Head of caudate nucleus (tissue), 42 donors: ENCODE measurements around the gene ZNF76.
"Not testable (repeated sequence)": the region's sequence is repeated elsewhere in the genome, so short reads cannot be mapped to it uniquely, and the experiment has no call there.

Experiments
- DNase-seq, 42 donors: peaks; one replicate each; pipeline versions ENCODE4 v3.0.0 to v3.0.0-alpha.2; 2020 to 2021; ENCODE audit warnings: mixed read lengths in 7 of 42
- intact Hi-C: fragments of 100-400 bp; cut with DNase I; formaldehyde crosslinking; loops from one replicate; pipeline ENCODE4 v1.15.0; 2022

Gene ZNF76

GRCh38 chr6:35294308-35294945 lies 34.9 kb downstream of the ZNF76 start:
- intact Hi-C loops: no loop called here
- DNase-seq: peak in 38 of 42 donors; percentile 12 to 80 (median 56)

DNA sequence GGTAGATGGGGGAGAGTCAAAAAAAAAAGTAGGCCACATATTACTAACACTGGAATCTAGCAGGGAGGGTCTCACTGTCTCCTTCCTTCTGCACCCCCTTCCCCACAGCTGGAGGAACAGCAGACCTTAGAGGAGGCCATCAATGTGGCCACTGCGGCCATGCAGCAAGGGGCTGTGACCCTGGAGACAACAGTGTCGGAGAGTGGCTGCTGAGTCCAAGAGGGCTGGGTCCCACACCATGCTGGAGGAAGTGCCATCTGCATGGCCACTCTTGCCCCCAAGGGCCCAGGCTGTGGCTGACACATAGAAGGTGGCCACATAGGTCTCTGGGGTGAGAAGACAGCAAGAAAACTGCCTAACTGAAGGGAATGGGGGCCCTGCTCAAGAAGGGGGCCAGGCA lies 35.5 kb downstream of the ZNF76 start:
- intact Hi-C loops: no loop called here
- no peak for DNase-seq

DNA sequence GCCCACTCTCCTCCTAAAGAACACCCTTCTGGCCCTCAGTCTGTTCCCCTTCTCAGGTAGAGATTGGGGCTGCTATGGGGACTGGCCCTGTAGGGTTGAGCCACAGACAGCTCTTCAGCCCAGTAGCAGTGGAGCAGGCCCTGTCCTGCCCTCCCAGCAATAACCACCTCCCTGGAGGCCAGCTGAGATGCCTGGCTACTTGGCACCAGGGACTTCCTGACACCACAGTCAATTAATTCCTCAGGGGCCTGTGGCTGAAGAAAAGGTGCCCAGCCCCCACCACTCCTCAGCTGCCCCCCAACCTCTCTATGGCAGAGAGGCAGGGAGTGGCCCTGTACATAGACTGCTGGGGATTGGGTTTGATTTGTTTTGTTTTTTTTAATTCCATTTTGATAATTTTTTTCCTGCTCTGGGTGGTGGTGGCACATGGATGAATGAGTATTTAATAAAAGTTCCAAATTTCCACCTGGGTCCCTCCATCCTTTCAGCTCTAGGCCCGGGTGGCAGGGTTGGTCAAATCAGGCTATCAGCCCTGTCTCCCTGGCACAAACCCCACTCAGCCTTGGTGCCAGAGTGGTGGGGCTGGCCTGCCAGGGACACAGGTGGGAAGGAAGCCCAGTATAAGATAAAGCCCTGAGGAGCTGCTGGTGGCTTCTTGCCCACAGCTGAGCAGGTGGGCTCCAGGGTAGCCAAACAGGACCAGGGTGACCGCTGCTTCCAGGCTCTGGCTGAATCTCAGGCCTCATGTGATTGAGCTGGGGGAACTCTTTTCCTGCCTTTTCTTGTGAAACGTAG lies 36.2 kb downstream of the ZNF76 start:
- intact Hi-C loops: no loop called here
- no peak for DNase-seq

DNA sequence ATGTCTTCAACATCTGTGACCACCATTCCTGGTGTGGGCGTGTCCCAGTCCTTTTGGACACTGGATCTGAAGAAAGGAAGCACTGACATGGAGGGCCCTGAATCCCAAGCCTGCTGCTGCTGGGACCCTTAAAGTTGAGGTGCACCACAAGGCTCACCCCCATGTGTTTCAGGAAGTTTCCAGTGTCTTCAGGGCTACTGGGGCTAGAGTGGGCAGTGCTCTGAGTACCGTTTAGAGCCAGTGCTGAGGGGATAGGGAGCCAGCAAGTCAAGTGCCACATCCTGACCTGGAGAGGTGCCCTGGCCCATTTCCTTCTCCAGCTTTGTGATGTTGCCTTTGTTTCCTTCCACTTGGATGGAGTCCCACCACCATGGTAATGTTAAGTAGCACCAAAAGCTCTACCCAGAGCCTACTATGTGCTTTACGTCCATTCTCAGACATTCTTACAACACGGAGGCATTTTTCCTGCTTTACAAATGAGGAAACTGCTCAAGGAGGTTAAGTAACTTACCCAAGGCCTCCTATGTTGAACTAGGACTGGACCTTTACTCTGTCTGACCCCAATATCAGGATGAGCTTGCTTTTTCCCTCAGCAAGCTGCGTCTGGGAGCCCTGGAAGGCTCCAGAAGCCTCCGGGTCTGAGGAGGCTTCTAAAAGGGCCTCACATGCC lies 37.5 kb downstream of the ZNF76 start:
- DNase-seq: no peak
- intact Hi-C loops: no loop called here

DNA sequence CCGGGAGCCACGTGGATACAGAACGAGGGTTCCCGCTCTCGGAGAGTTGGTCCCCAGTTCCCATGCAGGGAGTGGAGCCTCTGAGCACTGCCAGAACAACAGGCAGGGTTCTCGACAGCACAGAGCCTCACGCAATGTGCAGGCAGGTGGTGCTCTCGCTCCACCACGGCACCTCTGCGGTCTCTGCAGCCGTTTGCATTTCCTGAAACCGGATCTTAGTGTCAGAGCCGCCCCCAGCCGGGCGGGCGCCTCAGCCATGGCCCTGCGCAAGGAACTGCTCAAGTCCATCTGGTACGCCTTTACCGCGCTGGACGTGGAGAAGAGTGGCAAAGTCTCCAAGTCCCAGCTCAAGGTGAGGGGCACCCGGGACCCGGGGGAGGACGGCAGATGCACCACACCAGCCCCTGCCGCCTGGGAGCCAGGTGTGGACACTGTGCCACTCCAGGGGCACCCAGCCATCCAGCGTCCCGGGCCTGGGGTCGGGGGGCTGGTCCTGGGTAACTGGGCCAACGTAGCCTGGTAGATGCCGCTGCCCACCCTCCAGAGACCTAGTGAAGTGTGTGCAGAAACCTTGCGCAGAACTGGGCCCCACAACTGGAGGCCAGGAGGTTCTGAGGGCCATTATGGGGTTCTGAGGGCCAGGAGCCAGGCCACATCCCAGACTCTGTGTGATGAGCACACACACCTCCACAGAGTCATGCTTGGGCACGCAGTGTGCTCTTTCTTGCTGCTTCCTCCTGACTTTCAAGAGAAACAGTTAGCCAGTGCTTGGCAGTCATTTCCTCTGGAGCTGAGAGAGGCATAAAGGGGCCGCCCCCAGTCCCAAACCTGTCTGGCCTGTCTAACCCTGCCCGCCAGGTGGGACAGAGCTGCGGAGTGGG lies 38.3 kb downstream of the ZNF76 start, which contains the start of gene DEF6:
DEF6 (plus strand) TSS at position 218 of the 881 bp plus-strand sequence; CDS start at position 257, 39 bp downstream.
- DNase-seq: peak in 41 of 42 donors; percentile 20 to 72 (median 45)
- intact Hi-C loops: no loop called here

DNA sequence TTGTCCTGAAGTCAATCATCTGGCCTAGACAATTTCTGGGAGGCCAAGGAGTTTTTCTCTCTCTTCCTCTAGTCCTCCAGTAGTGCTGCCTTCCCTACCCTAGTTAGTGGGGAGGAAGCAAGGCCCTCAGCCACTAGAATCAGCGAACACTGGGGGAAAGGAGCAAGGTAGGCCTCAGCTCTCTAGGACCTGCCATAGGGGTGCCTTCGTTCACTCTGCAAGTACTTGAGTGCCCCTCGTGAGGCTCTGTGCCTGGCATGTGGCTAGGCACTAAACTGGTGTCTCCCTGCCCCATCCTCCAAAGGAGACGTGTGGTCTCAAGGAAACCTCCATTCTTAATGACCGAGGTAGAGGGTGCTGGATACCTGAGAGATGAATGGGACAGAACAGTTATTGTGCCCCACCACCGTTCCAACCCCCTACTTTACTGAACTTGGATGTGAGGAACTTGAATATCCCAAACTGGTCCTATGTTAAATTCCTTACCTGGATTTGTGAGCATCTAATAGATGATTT lies 39.1 kb downstream of the ZNF76 start:
- DNase-seq: peak in 1 of 42 donors; percentile 9
- intact Hi-C loops: no loop called here

DNA sequence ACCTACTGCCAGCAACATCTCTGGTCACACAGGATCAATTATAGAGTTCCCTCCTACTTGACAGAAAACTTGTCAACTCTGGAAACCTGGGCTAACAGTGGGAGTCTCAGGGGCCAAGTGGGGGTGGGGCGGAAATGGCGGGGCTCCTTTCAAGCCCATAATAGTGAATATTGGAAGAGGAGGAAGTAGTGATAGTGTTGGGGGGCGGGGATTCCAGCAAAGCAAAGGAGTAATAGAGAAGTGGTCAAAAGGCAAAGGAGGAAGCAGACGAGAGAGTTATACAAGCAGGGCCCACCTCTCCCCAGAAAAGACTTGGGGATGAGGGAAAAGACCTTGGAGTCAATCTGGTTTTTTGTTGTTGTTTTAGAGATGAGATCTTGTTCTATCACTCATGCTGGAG lies 40.1 kb downstream of the ZNF76 start:
- DNase-seq: peak in 15 of 42 donors; percentile 18 to 64 (median 40)
- intact Hi-C loops: no loop called here

- intact Hi-C loops: no loop called here
- DNase-seq: peak in 6 of 42 donors; percentile 21 to 45 (median 29)
These were observed 41.3 kb downstream of the ZNF76 start for GRCh38 chr6:35300848-35301247.

DNA sequence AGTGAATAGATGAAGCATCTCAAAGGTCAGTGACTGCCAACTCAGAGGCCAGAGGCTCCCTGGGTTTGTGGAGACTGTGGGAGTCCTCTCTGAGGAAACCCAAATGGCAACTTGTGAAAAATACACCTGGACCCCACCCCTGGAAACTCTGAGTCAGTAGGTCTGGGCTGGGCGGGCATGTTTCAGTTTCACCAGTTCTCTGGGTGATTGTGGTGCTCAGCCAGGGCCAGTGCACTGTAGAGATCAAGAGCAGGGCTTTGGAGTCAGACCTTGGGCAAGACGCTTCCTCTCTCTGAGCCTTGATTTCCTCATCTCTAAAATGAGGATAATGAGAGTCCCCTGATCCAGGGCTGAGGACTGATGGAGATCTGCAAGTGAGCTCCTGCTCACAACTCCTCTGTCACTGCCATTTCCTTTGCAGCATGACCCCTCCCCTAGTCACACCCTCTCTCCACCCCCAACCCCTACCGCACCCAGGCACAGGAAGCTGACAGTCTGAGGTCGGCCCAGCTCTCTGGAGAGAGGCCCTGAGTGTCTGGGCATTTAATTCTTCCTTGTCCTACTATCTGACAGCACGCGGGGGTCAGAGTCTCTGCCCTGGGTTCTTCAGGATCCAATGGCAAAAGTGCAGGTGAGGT lies 43.2 kb downstream of the ZNF76 start:
- intact Hi-C loops: no loop called here
- peak in 14 of 42 donors; percentile 13 to 45 (median 32) for DNase-seq

DNA sequence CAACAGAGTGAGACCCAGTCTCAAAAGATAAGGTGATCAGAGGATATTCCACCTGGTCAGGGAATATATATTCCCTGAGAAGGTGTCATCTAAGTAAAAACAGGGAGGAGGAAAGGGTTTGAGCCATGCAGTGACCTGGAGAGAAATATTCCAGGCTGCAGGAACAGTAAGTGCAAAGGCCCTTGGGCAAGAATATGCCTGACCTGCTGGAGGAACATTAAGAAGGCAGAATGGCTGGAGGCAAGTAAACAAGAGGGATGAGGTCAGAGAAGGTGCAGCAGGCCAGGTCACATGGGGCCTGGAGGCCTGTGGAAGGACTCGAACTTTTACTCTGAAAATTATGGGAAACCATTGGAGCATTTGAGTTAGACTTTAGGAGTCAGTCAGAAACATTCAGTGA lies 44.8 kb downstream of the ZNF76 start:
- DNase-seq: no peak
- intact Hi-C loops: no loop called here

DNA sequence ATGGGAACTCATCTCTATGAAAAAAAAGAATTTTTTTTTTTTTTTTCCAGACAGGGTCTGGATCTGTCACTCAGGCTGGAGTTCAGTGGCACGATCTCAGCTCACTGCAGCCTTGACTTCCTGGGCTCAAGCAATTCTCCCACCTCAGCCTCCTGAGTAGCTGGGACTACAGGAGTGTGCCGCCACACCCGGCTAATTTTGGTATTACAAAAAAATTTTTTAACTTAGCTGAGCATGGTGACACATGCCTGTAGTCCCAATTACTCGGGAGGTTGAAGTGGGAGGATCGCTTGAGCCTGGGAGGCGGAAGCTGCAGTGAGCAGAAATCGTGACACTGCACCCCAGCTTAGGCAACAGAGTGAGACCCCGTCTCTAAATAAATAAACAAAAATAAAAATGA lies 45.6 kb downstream of the ZNF76 start:
- intact Hi-C loops: no loop called here
- peak in 8 of 42 donors; percentile 15 to 51 (median 28) for DNase-seq

DNA sequence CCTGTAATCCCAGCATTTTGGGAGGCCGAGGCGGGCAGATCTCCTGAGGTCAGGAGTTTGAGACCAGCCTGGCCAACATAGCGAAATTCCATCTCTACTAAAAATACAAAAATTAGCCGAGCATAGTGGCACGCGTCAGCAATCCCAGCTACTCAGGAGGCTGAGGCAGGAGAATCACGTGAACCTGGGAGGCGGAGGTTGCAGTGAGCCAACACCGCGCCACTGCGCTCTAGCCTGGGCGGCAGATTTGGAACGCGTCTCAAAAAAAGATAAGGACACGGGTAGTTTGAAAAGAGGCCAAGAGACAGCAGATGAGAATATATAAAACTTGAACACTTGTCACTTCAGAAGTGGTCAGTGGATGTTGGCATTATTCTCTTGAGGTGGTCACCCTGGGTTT lies 47.6 kb downstream of the ZNF76 start:
- DNase-seq, intact Hi-C loops: not testable (repeated sequence)

GRCh38 chr6:35308543-35308942 lies 49.0 kb downstream of the ZNF76 start:
- DNase-seq, intact Hi-C loops: not testable (repeated sequence)

DNA sequence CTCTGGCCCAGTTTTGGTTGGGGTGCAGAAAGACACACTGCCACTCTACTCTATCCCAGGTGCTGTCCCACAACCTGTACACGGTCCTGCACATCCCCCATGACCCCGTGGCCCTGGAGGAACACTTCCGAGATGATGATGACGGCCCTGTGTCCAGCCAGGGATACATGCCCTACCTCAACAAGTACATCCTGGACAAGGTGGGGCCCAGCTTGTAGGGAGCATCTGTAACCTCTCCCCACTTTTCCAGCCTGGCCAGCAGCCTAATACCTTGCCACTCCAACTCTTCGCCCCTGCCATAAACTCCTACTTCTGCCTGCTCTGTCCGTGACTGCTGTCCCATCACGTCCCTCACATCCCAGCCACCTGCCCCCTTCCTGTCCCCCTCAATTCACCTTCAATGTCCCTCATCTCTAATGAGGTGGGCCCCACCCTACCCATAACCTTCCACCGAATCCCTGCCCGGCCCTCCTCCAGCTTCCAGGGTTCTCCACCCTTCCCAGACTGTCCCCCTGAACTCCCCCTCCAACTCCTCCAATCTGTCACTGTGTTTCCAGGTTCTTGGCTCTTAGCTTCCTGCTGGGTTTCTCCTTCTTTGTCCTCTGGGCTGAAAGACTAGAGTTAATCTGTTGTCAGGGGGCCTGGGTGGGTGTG lies 50.2 kb downstream of the ZNF76 start:
- intact Hi-C loops: no loop called here
- peak in 2 of 42 donors; percentile 1 to 23 for DNase-seq

DNA sequence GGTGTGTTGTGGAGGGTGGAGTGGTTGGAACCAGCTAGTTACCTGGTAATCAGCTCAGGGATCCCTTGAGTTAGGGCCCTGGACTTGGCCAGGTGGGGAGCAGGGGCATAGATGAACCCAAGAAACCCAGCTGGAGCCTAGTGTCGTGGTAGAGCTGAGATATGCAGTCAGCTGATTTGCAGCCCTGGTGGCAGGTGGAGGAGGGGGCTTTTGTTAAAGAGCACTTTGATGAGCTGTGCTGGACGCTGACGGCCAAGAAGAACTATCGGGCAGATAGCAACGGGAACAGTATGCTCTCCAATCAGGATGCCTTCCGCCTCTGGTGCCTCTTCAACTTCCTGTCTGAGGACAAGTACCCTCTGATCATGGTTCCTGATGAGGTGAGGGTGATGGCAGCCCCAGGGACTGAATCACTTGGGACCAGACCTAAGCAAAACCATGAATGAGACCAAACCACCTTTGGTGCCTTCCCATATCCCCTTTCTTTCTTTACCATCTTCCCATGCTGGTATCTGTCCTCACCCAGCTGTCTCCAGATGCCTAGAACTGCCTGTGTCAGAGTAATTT lies 50.8 kb downstream of the ZNF76 start:
- intact Hi-C loops: no loop called here

DNA sequence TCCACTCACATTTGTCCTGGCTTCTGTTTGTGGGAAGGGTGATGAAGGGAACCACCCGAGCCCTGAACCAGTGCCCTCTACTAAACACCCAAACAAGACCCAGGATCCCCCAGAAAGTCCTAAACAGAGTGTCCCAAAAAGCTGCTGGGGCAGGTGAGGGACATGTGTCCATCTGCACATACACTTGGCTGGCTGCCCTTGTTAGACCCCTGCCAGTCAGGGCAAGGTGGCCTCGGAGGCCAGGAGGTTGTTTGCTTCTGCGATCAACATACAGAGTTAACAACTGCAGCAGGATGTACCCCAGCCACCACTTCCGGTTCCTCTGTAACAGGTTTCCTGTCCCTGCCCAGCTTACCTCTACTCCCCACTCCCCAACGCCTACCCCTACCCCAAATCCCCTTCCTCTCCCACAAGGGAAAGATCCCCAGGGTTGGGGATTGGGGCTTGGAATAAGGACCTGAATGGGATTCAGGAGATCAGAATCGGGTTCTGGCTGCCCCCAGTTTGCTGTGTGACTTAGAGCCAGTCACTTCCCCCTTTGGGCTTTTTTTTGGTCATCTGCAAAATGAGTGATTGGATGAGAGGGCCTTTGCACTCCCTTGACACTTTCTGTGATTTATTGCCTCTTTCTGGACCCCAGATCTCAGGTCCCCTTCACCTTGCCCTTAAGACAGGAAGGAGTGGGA lies 52.0 kb downstream of the ZNF76 start:
- peak in 3 of 42 donors; percentile 2 to 41 (median 34) for DNase-seq
- intact Hi-C loops: no loop called here

More for the DNA sequence above, 50.8 kb downstream of the ZNF76 start:
- DNase-seq: peak in 3 of 42 donors; percentile 4 to 37 (median 21)
